Mucosa of rectum (tissue), 2 donors: ENCODE data around the gene RIMS4.

Experiments used
- H3K27ac ChIP-seq, 2 donors: one replicate each; pipeline ENCODE4 v1.7.0; 2013; ENCODE audit warnings: inconsistent platforms in 2 of 2, low read depth in 2 of 2, low read length in 2 of 2
- H3K27me3 ChIP-seq, 2 donors: one replicate each; pipeline ENCODE4 v1.7.0; 2013; ENCODE audit warnings: low read length in 2 of 2; ENCODE audit not compliant: control insufficient read depth in 2 of 2, insufficient read depth in 2 of 2
- H3K36me3 ChIP-seq, 2 donors: one replicate each; pipeline ENCODE4 v1.7.0; 2013; ENCODE audit warnings: low read length in 2 of 2; ENCODE audit not compliant: control insufficient read depth in 2 of 2, insufficient read depth in 2 of 2
- H3K4me1 ChIP-seq, 2 donors: one replicate each; pipeline ENCODE4 v1.7.0; 2013; ENCODE audit warnings: low read length in 2 of 2, mild to moderate bottlenecking in 1 of 2; ENCODE audit not compliant: control insufficient read depth in 2 of 2, insufficient read depth in 2 of 2
- H3K4me3 ChIP-seq, 2 donors: one replicate each; pipeline ENCODE4 v1.7.0; 2013; ENCODE audit warnings: low read length in 2 of 2
- H3K9ac ChIP-seq, 2 donors: one replicate each; pipeline ENCODE4 v1.7.0; 2013; ENCODE audit warnings: low read length in 2 of 2, low read depth in 1 of 2, mild to moderate bottlenecking in 1 of 2
- H3K9me3 ChIP-seq, 2 donors: one replicate each; pipeline ENCODE4 v1.7.0; 2013; ENCODE audit warnings: low read length in 2 of 2; ENCODE audit not compliant: control insufficient read depth in 2 of 2
- donor health status: healthy.
- donor health status: Normal muscosa, but diverticular disease.

Gene RIMS4

DNA sequence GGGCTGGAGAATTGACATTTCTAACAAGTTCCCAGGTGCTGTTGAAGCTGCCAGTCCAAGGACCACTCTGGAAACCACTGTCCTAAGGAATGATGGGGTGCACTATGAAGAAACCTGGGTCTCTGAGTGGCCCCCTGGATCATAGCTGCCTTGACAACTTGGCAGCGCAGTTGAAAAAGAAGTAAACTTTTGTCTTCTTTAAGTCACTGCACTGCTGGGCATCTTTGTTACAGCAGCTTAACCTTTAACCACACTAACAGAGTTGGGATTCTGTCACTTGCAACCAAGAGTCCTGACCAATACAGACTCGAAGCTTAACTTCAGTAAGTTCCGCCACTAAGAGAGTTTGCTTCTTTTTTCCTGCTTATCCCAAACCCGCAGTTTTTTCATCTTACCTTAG lies 73.2 kb downstream of the RIMS4 start:
- H3K27ac ChIP-seq = no peak overlapping the region
- no peaks in the 10 kb centered on the region for H3K27me3 ChIP-seq
- no peaks in the 10 kb centered on the region for H3K36me3 ChIP-seq
- no peaks in the 10 kb centered on the region for H3K9me3 ChIP-seq
- no peak overlapping the region for H3K9ac ChIP-seq
- H3K4me3 ChIP-seq = no peak overlapping the region
- peaks cover 0 to 4% of the 10 kb centered on the region in 2 donors for H3K4me1 ChIP-seq

DNA sequence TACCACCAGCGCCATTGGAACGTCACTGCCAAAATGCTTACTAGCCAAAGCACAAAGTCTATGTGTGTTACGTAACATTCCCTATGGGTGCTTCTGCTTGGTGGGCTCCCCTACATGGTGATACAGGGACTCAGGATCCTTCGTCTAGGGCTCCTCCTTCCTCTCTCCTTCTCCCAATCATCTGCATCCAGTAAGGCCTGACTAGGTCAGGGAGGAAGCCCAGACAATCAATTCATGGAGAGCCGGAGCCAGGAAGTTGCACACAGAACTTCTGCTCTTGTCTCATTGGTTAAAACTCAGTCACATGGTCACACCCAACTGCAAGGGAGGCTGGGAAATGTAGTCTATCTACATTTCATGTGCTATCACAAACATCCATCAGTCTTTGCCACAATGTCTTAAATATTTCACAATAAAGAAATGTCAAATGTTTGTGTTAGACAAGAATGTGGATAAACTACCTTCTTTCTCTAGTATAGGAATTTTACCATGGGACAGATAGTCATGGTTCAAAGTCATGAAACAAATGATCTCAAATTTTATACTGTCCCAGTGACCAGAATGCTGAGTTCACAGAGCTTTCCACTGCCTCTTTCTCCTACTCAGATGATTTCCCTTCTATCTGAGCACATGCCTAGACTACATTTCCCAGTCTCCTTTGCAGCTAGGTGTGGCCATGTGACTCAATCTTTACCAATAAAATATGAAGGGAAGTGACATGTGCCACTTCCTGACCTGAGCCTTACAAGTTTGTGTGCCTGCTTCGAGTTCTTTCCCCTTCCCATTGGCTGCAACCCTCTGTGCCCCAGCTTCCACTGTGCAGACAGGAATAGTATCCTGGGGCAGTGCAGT lies 74.0 kb downstream of the RIMS4 start:
- no peak overlapping the region for H3K27ac ChIP-seq
- H3K9ac ChIP-seq = no peak overlapping the region
- H3K4me1 ChIP-seq = peaks cover 0 to 4% of the 10 kb centered on the region in 2 donors
- no peaks in the 10 kb centered on the region for H3K27me3 ChIP-seq
- no peaks in the 10 kb centered on the region for H3K36me3 ChIP-seq
- H3K4me3 ChIP-seq = peak overlapping the region; percentile 59
- H3K9me3 ChIP-seq = no peaks in the 10 kb centered on the region

DNA sequence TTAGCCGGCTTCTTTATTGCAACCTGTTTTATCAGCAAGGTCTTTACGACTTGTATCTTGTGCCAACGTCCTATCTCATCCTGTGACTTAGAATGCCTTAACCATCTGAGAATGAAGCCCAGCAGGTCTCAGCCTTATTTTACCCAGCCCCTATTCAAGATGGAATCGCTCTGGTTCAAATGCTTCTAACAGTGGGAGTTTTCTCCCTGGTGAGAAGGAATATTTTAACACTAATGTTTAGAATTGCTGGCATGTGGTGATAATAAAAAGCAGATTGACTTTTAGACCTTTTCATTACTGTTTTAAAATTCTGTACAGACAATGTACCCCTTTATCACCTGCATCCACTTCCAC lies 74.6 kb downstream of the RIMS4 start:
- Histone ChIP-seq H3K9ac (no peak overlapping the region), H3K27me3 (no peaks in the 10 kb centered on the region), H3K4me1 (peaks cover 0 to 4% of the 10 kb centered on the region in 2 donors), H3K27ac (no peak overlapping the region), H3K9me3 (no peaks in the 10 kb centered on the region), H3K36me3 (no peaks in the 10 kb centered on the region), H3K4me3 (peak overlapping the region; percentile 59)

DNA sequence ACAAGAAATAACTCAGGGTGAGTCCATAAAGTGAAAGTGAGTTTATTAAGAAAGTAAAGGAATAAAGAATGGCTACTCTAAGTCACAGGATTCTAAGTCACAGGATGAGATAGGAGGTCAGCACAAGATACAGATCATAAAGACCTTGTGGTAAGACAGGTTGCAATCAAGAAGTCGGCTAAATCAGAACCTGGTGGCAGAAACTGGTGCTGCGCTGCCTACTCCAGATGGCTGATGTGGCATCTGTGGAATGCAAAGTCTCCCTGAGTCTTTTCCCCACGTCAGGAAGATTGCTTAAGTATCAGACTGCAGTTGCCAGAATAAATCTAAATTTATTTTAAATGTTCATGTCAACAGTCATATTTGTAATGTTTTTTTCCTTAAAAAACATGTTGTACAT lies 75.4 kb downstream of the RIMS4 start:
- Histone ChIP-seq H3K27ac (no peak overlapping the region), H3K27me3 (no peaks in the 10 kb centered on the region), H3K4me3 (no peak overlapping the region), H3K9me3 (no peaks in the 10 kb centered on the region), H3K36me3 (no peaks in the 10 kb centered on the region), H3K4me1 (peaks cover 0 to 4% of the 10 kb centered on the region in 2 donors), H3K9ac (no peak overlapping the region)

DNA sequence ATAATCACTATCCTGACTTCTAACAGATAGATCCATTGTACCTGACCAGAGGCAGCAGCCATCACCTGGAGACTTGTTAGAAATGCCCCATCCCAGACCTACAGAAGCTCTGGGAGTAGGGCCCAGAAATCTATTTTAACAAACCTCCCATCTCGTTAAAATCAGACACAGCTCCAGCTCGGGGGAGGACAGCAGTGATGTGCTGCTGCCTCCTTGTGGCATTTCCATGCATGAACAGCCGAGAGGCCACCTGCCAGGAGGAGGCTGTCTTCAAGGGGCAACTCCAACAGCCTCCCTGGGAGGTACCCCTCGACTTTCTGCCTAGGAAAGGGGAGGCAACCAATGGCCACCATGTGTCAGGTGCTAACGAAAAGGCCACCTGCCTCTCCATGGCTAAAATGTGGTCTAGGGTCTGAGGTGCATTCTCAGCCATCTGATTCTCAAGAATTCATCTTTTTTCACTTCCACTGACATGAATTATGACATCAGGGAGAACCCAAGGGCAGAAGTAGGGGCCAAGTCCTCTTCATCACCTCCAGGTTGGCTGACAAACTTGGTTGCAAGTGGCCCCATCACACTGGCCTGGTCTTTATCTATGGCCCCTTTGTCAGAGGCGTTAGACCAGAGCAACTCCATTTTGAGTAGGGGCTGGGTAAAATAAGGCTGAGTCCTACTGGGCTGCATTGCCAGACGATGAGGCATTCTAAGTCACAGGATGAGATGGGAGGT lies 76.8 kb downstream of the RIMS4 start:
- H3K36me3 ChIP-seq = no peaks in the 10 kb centered on the region
- H3K4me1 ChIP-seq = peaks cover 0 to 4% of the 10 kb centered on the region in 2 donors
- no peaks in the 10 kb centered on the region for H3K9me3 ChIP-seq
- H3K27ac ChIP-seq = no peak overlapping the region
- no peak overlapping the region for H3K9ac ChIP-seq
- no peaks in the 10 kb centered on the region for H3K27me3 ChIP-seq
- no peak overlapping the region for H3K4me3 ChIP-seq

DNA sequence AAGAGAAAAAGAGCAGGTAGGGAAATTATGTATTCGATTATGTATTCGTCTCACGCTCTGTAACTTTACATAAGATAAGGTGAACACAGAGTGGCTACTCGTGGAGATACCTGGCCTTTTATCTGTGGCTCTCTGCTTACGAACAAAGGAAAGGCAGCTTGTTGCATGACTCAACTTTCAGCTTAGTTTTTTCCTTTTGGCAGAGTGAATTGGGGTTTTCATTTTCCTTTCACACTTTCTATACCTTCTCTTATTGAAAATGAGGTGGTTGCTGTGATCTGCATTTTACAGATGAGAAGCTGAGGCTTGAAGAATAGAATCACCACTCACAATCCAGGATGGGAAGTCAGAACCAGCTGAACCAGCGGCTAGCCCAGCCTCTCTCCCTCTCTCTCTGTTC lies 78.0 kb downstream of the RIMS4 start:
- Histone ChIP-seq H3K9ac (no peak overlapping the region), H3K27me3 (no peaks in the 10 kb centered on the region), H3K27ac (no peak overlapping the region), H3K36me3 (no peaks in the 10 kb centered on the region), H3K4me1 (peaks cover 0 to 4% of the 10 kb centered on the region in 2 donors), H3K4me3 (no peak overlapping the region), H3K9me3 (no peaks in the 10 kb centered on the region)

DNA sequence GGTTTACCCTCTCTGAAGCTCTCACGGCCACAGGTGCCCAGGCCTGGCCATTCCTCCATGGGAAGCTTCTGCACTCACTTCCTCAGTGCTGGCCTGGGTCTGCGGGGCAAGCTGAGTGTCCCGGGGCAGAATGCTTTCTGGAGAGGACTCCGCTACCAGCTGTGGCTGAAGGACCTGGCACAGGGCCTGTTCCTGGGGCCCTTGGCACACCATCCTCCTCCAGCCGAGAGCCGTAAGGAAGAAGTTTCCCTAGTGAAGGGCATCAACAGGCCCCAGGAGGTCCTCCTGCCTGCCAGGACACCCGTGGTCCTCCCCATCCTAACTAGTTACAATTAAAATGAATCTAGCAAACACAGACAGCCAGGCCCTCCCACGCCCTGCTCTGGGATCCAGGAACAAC lies 78.7 kb downstream of the RIMS4 start:
- no peak overlapping the region for H3K4me3 ChIP-seq
- H3K36me3 ChIP-seq = no peaks in the 10 kb centered on the region
- no peak overlapping the region for H3K9ac ChIP-seq
- no peaks in the 10 kb centered on the region for H3K9me3 ChIP-seq
- no peaks in the 10 kb centered on the region for H3K27me3 ChIP-seq
- H3K4me1 ChIP-seq = peaks cover 0 to 4% of the 10 kb centered on the region in 2 donors
- H3K27ac ChIP-seq = no peak overlapping the region

DNA sequence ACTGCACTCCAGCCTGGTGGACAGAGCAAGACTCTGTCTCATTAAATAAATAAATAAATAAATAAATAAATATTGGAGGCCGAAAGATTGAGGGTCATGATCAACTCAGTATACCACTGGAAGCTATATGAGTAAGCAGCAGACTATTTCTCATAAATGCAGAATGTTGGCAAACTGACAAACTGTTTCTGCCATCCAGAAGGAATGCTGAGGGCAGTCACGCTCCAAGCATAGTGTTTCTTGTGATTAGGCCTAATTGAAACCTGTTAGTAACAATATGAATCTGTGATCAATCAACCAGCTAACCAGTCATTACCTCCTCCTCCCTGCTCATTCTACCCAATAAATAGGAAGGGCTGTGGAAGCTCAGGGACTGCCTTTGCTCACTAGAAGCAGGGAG lies 79.9 kb downstream of the RIMS4 start:
- no peaks in the 10 kb centered on the region for H3K9me3 ChIP-seq
- no peaks in the 10 kb centered on the region for H3K4me1 ChIP-seq
- no peak overlapping the region for H3K9ac ChIP-seq
- H3K27me3 ChIP-seq = peaks cover 0 to 3% of the 10 kb centered on the region in 2 donors
- no peak overlapping the region for H3K4me3 ChIP-seq
- no peaks in the 10 kb centered on the region for H3K36me3 ChIP-seq
- H3K27ac ChIP-seq = no peak overlapping the region

DNA sequence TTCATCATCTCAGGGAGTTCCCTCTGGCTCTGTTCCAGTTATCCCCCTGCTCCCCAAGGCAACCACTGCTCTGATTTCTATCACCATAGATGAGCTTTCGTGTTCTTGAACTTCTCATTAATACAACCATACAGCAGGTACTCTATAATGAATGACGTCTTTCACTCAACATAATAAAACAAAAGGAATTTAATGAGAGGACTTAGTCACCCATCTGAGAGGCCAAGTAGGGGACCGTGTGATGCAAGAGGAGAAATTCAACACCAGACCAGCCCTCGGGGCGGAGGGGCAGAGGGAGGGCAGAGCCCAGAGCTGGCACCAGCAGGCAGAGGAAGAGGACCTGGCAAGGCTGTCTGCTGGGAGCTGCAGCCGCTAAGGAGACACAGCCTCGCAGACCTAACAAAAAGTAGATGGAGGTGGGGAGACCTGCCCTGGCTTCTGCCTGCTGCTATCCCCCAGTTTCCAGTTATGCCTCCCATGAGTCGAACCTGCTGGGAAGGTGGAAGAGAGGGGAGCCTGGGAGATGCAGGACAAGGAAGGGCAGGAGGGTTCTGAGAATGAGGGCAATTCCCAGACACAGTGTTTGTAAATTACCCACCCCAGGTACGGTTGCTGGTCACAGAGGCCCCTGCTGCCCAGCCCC lies 81.4 kb downstream of the RIMS4 start:
- H3K36me3 ChIP-seq = no peaks in the 10 kb centered on the region
- H3K4me3 ChIP-seq = no peak overlapping the region
- no peaks in the 10 kb centered on the region for H3K4me1 ChIP-seq
- no peak overlapping the region for H3K27ac ChIP-seq
- peaks cover 0 to 3% of the 10 kb centered on the region in 2 donors for H3K27me3 ChIP-seq
- H3K9ac ChIP-seq = no peak overlapping the region
- no peaks in the 10 kb centered on the region for H3K9me3 ChIP-seq

DNA sequence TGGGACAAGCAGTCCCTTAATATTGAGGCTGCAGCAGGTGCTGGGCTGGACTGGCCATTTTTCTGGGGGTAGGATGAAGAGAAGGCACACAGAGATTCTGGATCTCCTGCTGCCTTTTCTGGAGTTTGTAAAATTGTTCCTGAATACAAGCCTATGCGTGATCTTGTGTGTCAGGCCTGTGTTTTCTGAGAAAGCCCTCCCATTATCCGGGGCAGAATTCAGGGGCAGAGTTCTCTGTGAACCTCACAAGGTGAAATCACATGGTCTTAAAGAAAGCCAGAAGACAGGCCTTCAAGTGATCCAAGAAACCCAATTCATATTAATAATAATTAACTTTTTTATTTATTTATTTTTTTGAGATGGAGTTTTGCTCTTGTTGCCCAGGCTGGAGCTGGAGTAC lies 82.7 kb downstream of the RIMS4 start:
- Histone ChIP-seq H3K27me3 (peaks cover 0 to 3% of the 10 kb centered on the region in 2 donors), H3K36me3 (no peaks in the 10 kb centered on the region), H3K9ac (no peak overlapping the region), H3K27ac (no peak overlapping the region), H3K9me3 (no peaks in the 10 kb centered on the region), H3K4me1 (no peaks in the 10 kb centered on the region), H3K4me3 (no peak overlapping the region)
